Adrenal gland (tissue), 12 donors: ENCODE data around the gene ANKLE2. TPM values are rescaled to one million over a fixed set of nuclear protein-coding genes. Genes with fewer than 3 reads are reported as not detected.

Experiments used
- DNase-seq, 7 donors: peaks; one replicate each; pipeline ENCODE4 v3.0.0-alpha.2; 2019 to 2020
- H3K27ac ChIP-seq, 5 donors: fragments of 200-600 bp; sonication (generic) in 4 of 5; 1 replicate in 3 of 5; 2 replicates in 2 of 5; pipeline versions ENCODE4 v1.5.1 to v1.8.0; 2016 to 2020; ENCODE audit warnings: mild to moderate bottlenecking in 1 of 5
- H3K27me3 ChIP-seq: fragments of 200-600 bp; 2 replicates; pipeline ENCODE4 v1.8.0; 2021
- H3K36me3 ChIP-seq, 2 donors: fragments of 200-600 bp; replicated peaks in 1 of 2; 1 replicate in 1 of 2; 2 replicates in 1 of 2; pipeline versions ENCODE4 v1.5.1 to v1.8.0; 2018 to 2022
- H3K4me1 ChIP-seq, 2 donors: fragments of 200-600 bp; replicated peaks in 1 of 2; 1 replicate in 1 of 2; 2 replicates in 1 of 2; pipeline versions ENCODE4 v1.5.1 to v1.8.0; 2018 to 2021
- H3K4me3 ChIP-seq, 4 donors: fragments of 200-600 bp; sonication (generic) in 3 of 4; one replicate each; pipeline ENCODE4 v1.5.1; 2016 to 2018
- H3K9me3 ChIP-seq, 3 donors: fragments of 200-600 bp; sonication (generic) in 1 of 3; replicated peaks in 1 of 3; 1 replicate in 2 of 3; 2 replicates in 1 of 3; pipeline versions ENCODE4 v1.5.1 to v1.8.0; 2016 to 2021
- CTCF ChIP-seq, 6 experiments: fragments of 450-650 bp in 4 of 6; fragments of 200-600 bp in 2 of 6; sonication (generic) in 1 of 6; IDR thresholded peaks; 1 replicate in 5 of 6; 2 replicates in 1 of 6; pipeline versions ENCODE4 v1.5.1 to v1.8.0; 2016 to 2021; ENCODE audit warnings: antibody characterized with exemption in 6 of 6, mild to moderate bottlenecking in 2 of 6, moderate library complexity in 1 of 6
- POLR2A ChIP-seq, 2 donors: fragments of 450-650 bp; IDR thresholded peaks; one replicate each; pipeline ENCODE4 v1.6.1; 2017; ENCODE audit warnings: antibody characterized with exemption in 2 of 2, mild to moderate bottlenecking in 2 of 2, moderate library complexity in 1 of 2
- WGBS, 4 donors: extraction: QIAGEN DNeasy Blood & Tissue Kit in 2 of 4; methylation state at CpG; one replicate each; pipeline versions ENCODE4 v1.1.5 to v1.1.7; 2013 to 2017; 5-methylcytosine and 5-hydroxymethylcytosine counted together
- intact Hi-C, 2 donors: fragments of 100-400 bp; cut with DNase I; formaldehyde crosslinking; loops; one replicate each; pipeline versions ENCODE4 v1.14.1 to v1.15.0; 2022 to 2023
- polyA plus RNA-seq, 3 donors: library from polyadenylated mRNA; stranded (reverse); fragments of 200-250 nt in 2 of 3; fragments of 350-450 nt in 1 of 3; fragmentation: Illumina TruSeq in 1 of 3; extraction: RNeasy Lipid Tissue Mini Kit (QIAGEN cat#74804) in 1 of 3; gene quantifications; one replicate each; pipeline ENCODE4 v1.2.3, GENCODE V29; 2013 to 2014
- total RNA-seq, 9 donors: library from RNA; depleted of rRNA in 4 of 9; stranded (reverse); fragments of >200 nt in 4 of 9; fragments of 120-200 nt in 1 of 9; fragmentation: NEBNext Ultra II Directional in 1 of 9; extraction: Animal tissue kit (Norgen Biotek cat#: 25700) in 1 of 9; gene quantifications; one replicate each; pipeline versions ENCODE4 v1.1.0 to v1.2.4, GENCODE V29; 2013 to 2023
- donor health status: healthy with polysubstance abuse.
- donor health status: Bipolar disorder and iron deficiency.
- donor health status: DM: yes; HTN: yes; CAD: no.
- donor health status: DM: no; HTN: no; CAD: no.
- donor health status: DM: no; HTN: no; CAD: no.
- donor health status: DM: yes; HTN: yes; CAD: no.

Gene ANKLE2
- total and polyA plus RNA-seq, 12 donors, result 43.6 to 76.1 (median 59.9) TPM

DNA sequence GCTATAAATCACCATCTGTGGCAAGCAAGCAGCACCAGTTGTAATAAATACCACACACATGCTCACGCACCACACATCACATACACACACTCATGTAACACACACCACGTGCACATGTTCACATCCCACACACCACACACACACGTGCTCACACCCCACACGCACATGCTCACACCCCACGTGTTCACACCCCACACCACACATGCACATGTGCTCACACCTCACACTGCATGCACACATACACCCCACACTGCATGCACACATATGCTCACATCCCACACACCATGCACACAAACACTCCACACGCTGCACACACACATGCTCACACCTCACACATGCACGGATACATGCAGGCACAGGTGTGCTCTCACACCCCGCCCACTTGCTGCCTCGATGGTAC lies 22.9 kb upstream of the ANKLE2 start:
- TF ChIP-seq POLR2A (IDR thresholded peaks at IDR 0.05), result no peak
- no peak for TF ChIP-seq CTCF (IDR thresholded peaks at IDR 0.05)
- WGBS, 4 donors, result 83 to 87% (median 85%) methylated on average over 9 of the region's 9 CpGs
- no peaks in the 10 kb centered on the region for H3K9me3 ChIP-seq
- H3K4me1 ChIP-seq, result no peaks in the 10 kb centered on the region
- H3K27me3 ChIP-seq, result no peaks in the 10 kb centered on the region
- no peak for DNase-seq
- no peak overlapping the region for H3K4me3 ChIP-seq
- no peak overlapping the region for H3K27ac ChIP-seq
- intact Hi-C loops, result no loop called here
- peaks cover 0 to 84% of the 10 kb centered on the region in 2 donors for H3K36me3 ChIP-seq

DNA sequence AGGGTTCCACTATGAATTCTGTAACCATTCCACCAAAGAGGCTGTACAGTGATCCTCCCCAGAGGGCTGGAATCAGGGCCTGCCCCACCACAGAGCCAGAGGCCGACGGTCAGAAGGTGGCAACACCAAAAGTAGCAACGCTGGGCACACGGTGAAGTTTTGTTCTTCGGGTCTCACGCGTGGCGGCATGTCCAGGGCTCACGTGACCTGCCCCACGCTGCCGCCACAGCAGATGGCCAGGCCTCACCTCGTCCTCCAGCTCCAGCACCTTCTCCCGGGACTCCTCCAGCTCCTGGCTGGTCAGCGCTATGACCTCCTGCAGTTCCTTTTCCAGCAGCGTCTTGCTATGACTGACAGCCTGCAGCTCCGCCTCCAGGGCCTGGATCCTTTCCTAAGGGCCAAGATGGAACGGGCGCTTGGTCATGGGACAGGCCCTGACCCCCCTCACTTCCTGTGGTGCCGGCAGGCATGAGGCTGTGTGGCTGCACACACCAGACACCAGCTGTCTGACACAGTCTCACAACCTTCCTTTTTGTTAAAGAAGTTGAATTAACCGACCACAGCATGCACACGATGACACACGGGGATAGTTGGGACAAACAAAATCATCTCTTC lies 22.4 kb upstream of the ANKLE2 start:
- Histone ChIP-seq H3K27me3 (no peaks in the 10 kb centered on the region), H3K4me3 (no peak overlapping the region), H3K36me3 (peaks cover 0 to 84% of the 10 kb centered on the region in 2 donors), H3K27ac (no peak overlapping the region), H3K9me3 (no peaks in the 10 kb centered on the region), H3K4me1 (no peaks in the 10 kb centered on the region)
- peak in 5 of 7 donors; percentile 30 to 67 (median 53) for DNase-seq
- 80 to 88% (median 86%) methylated on average over 15 to 22 of the region's 22 CpGs for WGBS, 4 donors
- intact Hi-C loops, result no loop called here
- TF ChIP-seq POLR2A (IDR thresholded peaks at IDR 0.05) (no peak), CTCF (IDR thresholded peaks at IDR 0.05) (no peak)

- Histone ChIP-seq H3K27ac (no peak overlapping the region), H3K36me3 (peaks cover 0 to 92% of the 10 kb centered on the region in 2 donors), H3K4me3 (no peak overlapping the region), H3K9me3 (no peaks in the 10 kb centered on the region), H3K27me3 (no peaks in the 10 kb centered on the region), H3K4me1 (no peaks in the 10 kb centered on the region)
- intact Hi-C loops, result no loop called here
- DNase-seq, result no peak
- WGBS, 4 donors, result 83 to 98% (median 92%) methylated on average over 3 to 12 of the region's 12 CpGs
- TF ChIP-seq POLR2A (IDR thresholded peaks at IDR 0.05) (no peak), CTCF (IDR thresholded peaks at IDR 0.05) (no peak)
These were observed 20.3 kb upstream of the ANKLE2 start for GRCh38 chr12:132781938-132782337.

DNA sequence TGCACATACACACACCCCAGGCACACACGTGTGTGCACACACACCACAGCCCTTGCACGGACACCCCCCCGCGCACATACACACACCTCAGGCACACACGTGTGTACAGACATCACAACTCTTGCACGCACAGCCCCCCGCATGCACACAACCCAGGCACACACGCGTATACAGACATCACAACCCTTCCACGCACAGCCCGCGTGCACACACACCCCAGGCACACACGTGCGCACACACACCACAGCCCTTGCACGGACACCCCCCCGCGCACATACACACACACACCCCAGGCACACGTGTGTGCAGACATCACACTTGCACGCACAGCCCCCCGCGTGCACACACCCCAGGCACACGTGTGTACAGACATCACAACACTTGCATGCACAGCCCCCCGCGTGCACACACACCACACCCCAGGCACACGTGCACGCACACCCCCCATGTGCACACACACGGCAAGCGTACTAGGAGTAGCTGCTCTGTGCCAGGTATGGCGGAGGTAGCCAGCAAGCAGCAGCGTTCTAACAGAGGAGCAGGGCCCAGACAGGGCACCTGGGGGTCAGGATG lies 18.2 kb upstream of the ANKLE2 start:
- TF ChIP-seq CTCF (IDR thresholded peaks at IDR 0.05) (no peak), POLR2A (IDR thresholded peaks at IDR 0.05) (no peak)
- no peak for DNase-seq
- peaks cover 0 to 91% of the 10 kb centered on the region in 2 donors for H3K36me3 ChIP-seq
- WGBS, 4 donors, result 94 to 95% (median 94%) methylated on average over 18 to 30 of the region's 30 CpGs
- H3K4me1 ChIP-seq, result no peaks in the 10 kb centered on the region
- intact Hi-C loops, result no loop called here
- no peaks in the 10 kb centered on the region for H3K9me3 ChIP-seq
- no peaks in the 10 kb centered on the region for H3K27me3 ChIP-seq
- no peak overlapping the region for H3K4me3 ChIP-seq
- H3K27ac ChIP-seq, result no peak overlapping the region
